Erythroblast (primary cell): ENCODE data around the gene HSD17B14.

Experiments used
- GATA1 ChIP-seq: IDR thresholded peaks from 2 replicates; pipeline ENCODE4 v1.6.1; 2011; ENCODE audit warnings: low read depth, mild to moderate bottlenecking, control low read depth, low read length, moderate library complexity
- POLR2A ChIP-seq: IDR thresholded peaks from 2 replicates; pipeline ENCODE4 v1.6.1; 2011; ENCODE audit warnings: mild to moderate bottlenecking, low read length

DNA sequence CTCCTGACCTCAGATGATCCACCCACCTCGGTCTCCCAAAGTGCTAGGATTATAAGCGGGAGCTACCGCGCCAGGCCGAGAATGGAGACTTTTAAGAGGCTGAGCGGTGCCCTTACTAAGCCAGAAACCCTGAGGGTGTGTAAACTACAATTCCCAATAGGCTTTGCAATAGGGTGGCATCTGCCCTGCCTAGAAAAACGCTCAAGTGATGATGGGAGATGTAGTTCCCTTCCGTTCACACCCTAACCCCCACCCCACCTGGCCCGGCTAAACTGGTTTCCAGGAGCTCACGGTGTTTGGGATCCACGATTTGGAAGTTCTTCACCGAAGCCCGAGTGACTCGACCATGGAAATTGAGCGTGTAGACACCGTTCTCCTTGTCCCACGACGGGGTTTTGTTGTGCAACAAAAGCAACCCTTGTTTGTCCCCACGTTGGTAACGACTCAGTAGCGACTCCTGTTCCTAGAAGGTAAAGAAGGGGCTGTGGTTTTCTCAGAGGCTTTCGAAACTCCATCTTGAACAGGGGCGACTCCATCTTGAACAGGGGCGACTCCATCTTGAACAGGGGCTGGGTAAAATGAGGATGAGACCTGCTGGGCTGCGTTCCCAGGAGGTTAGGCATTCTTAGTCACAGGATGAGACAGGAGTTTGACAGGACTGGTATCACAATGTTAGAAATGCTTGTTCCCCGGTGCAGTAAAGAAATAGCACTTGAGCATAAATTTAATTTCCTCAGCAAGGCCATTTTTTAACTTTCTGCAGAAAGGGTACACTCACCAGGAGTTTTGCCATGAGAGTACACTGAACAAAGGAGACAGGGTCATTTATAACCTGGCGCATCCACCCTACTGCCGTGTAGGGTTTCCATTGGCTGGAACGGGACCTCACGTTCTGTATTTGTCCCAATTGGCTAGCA lies 45.7 kb upstream of the HSD17B14 start:
- no peak for TF ChIP-seq POLR2A
- TF ChIP-seq GATA1, result no peak
